Memory B cell (primary cell): ENCODE data around the gene IP6K3.
A peak's percentile ranks its signal among the peaks of the same experiment; 100 is the strongest.

Experiments used
- ATAC-seq: fragments of 150-1000 bp; cut with Tn5 transposase; 2 replicates; pipeline ENCODE4 v1.10.0; 2021; ENCODE audit warnings: low read depth, mild to moderate bottlenecking, moderate library complexity
- DNase-seq, 2 donors: peaks; one replicate each; pipeline ENCODE4 v3.0.0; 2022; ENCODE audit warnings: low spot score in 2 of 2
- H3K27ac Mint-ChIP-seq: one replicate; pipeline ENCODE4 v1.8.0; 2022; ENCODE audit warnings: mild to moderate bottlenecking, moderate library complexity, mixed read lengths
- H3K27me3 Mint-ChIP-seq: one replicate; pipeline ENCODE4 v1.8.0; 2022; ENCODE audit warnings: mixed read lengths
- H3K36me3 Mint-ChIP-seq: one replicate; pipeline ENCODE4 v1.8.0; 2022; ENCODE audit warnings: mild to moderate bottlenecking, mixed read lengths
- H3K4me1 Mint-ChIP-seq: one replicate; pipeline ENCODE4 v1.8.0; 2022; ENCODE audit warnings: mixed read lengths
- H3K4me3 Mint-ChIP-seq: one replicate; pipeline ENCODE4 v1.8.0; 2022; ENCODE audit warnings: mild to moderate bottlenecking, moderate library complexity, mixed read lengths
- H3K9me3 Mint-ChIP-seq: one replicate; pipeline ENCODE4 v1.8.0; 2022; ENCODE audit warnings: mixed read lengths

The IP6K3 gene

GRCh38 chr6:33697845-33698244 is 48.9 kb downstream of the IP6K3 start:
- no peaks in the 10 kb centered on the region for H3K27me3 Mint-ChIP-seq
- H3K4me1 Mint-ChIP-seq: peaks cover 43% of the 10 kb centered on the region
- peak overlapping the region; percentile 29 for H3K4me3 Mint-ChIP-seq
- peak overlapping the region; percentile 89 for H3K27ac Mint-ChIP-seq
- ATAC-seq (no peak), DNase-seq (no peak)
- H3K36me3 Mint-ChIP-seq: no peaks in the 10 kb centered on the region
- H3K9me3 Mint-ChIP-seq: no peaks in the 10 kb centered on the region

- H3K4me3 Mint-ChIP-seq: peak overlapping the region; percentile 66
- no peaks in the 10 kb centered on the region for H3K27me3 Mint-ChIP-seq
- no peaks in the 10 kb centered on the region for H3K9me3 Mint-ChIP-seq
- DNase-seq: peak; percentile 44 to 59
- ATAC-seq: peak; percentile 62
- H3K36me3 Mint-ChIP-seq: peaks cover 6% of the 10 kb centered on the region
- peak overlapping the region; percentile 89 for H3K27ac Mint-ChIP-seq
- H3K4me1 Mint-ChIP-seq: peaks cover 46% of the 10 kb centered on the region
These were observed 49.9 kb downstream of the IP6K3 start for GRCh38 chr6:33696548-33697518.

DNA sequence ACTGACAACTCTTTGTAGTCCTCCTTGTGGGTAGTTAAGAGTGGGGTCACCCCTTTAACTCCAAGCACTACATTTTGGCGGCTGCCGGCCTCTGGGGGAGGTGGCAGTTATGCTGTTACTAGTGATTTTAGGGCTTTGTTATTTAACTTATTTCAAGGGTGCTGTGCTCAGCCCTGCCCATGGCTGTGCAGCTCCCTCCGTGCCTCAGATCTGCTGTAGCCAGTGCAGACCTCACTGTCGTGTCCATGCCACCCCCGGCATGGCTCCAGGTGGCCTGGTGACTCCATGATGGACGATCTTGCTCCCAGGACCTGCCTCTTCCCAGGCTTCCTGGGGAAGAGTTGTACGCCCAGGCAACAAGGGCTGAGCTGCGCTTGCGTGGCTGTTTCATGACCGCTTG is 50.6 kb downstream of the IP6K3 start:
- peaks cover 10% of the 10 kb centered on the region for H3K36me3 Mint-ChIP-seq
- peak overlapping the region; percentile 89 for H3K27ac Mint-ChIP-seq
- H3K4me1 Mint-ChIP-seq: peaks cover 53% of the 10 kb centered on the region
- no peaks in the 10 kb centered on the region for H3K27me3 Mint-ChIP-seq
- ATAC-seq (no peak), DNase-seq (no peak)
- no peaks in the 10 kb centered on the region for H3K9me3 Mint-ChIP-seq
- peak overlapping the region; percentile 66 for H3K4me3 Mint-ChIP-seq

DNA sequence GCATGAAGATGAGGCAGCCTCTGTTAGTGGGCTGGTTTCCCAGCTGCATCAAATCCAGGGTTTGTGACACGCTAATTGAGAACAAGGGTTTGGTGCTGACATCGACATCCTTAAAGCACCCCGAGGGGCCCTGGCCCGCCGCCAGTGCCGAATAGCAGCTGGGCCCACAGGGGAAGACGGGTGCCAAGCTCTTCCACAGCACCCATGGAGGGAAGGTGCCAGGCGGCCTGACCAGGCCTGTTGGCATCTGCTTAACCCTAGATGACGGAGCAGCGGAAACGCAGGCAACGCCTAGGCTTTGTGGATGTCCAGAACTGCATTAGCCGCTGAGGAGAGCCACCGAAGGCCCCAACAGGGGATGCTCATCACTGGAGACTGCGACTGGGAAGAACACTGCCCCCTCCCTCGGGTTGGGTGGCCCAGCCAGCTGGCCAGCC is 51.2 kb downstream of the IP6K3 start:
- Mint-ChIP-seq H3K27me3 (no peaks in the 10 kb centered on the region), H3K36me3 (peaks cover 14% of the 10 kb centered on the region), H3K9me3 (no peaks in the 10 kb centered on the region), H3K4me1 (peaks cover 51% of the 10 kb centered on the region), H3K4me3 (no peak overlapping the region), H3K27ac (peak overlapping the region; percentile 89)
- DNase-seq (no peak), ATAC-seq (no peak)

DNA sequence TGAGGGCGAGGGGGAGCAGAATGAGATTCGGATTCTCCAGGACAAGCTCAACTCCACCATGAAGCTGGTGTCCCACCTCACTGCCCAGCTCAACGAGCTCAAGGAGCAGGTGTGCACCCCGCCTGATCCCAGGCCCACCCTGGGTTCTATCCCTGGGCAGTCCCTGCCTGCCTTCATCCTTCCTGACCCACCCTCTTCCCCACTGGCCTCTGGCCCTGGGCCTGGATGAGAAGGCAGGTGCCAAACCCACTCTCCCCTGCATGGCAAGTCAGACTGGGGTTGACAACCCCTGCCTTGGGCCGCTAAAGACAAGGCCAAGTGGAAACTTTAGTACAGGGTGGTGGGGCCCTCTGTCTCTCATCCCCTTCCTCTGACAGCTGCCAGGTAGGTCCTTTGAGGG is 51.7 kb downstream of the IP6K3 start:
- peaks cover 46% of the 10 kb centered on the region for H3K4me1 Mint-ChIP-seq
- H3K36me3 Mint-ChIP-seq: peaks cover 14% of the 10 kb centered on the region
- H3K27me3 Mint-ChIP-seq: no peaks in the 10 kb centered on the region
- ATAC-seq (no peak), DNase-seq (no peak)
- H3K9me3 Mint-ChIP-seq: no peaks in the 10 kb centered on the region
- peak overlapping the region; percentile 73 for H3K27ac Mint-ChIP-seq
- H3K4me3 Mint-ChIP-seq: no peak overlapping the region

- DNase-seq (no peak), ATAC-seq (no peak)
- Mint-ChIP-seq H3K27me3 (no peaks in the 10 kb centered on the region), H3K4me1 (peaks cover 45% of the 10 kb centered on the region), H3K27ac (peak overlapping the region; percentile 73), H3K4me3 (no peak overlapping the region), H3K36me3 (peaks cover 17% of the 10 kb centered on the region), H3K9me3 (no peaks in the 10 kb centered on the region)
These were observed 52.2 kb downstream of the IP6K3 start for GRCh38 chr6:33694401-33694931.

DNA sequence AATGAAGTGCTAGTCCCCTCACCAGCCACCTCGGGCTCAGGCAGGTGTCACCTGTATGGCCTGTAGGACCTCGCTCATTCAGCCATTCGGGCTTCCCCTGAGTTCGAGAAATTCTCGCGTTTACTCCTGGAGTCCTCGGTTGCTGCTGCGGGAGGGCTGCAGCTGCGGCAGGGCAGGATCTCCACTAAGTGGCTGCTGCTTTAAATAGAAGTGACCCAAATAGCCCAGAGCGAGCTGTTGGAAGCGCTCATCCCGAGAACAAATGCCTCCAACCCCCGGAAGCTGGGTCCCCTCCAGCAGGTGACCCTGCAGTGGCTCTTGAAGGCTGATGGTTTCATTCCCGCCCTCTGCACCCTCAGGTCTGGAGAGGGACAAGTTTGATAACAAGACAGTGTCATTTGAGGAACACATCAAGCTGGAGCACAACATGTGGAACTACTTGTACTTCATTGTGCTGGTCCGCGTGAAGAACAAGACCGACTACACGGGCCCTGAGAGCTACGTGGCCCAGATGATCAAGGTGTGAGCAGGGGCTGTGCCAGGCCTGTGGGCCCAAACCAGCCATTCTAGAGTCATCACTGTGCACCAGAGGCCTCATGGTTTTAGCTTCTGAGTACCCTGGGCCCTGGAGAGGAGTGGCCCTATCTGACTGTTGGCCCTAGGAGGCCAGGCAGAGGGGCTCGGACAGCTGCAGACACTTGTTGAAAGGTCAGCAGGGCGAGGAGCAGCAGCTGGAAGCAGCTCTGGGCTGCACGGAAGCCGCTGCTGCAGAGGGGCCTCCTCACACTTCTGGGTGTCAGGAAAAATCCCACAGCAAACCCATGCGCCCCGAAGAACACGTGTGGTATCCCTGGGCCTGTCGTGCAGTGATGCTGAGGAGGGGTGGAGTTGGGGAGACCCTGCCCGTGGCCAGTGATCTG is 53.3 kb downstream of the IP6K3 start:
- H3K27ac Mint-ChIP-seq: peak overlapping the region; percentile 98
- ATAC-seq (peak; percentile 25), DNase-seq (no peak)
- no peaks in the 10 kb centered on the region for H3K27me3 Mint-ChIP-seq
- peaks cover 37% of the 10 kb centered on the region for H3K4me1 Mint-ChIP-seq
- no peaks in the 10 kb centered on the region for H3K9me3 Mint-ChIP-seq
- H3K36me3 Mint-ChIP-seq: peaks cover 27% of the 10 kb centered on the region
- H3K4me3 Mint-ChIP-seq: no peak overlapping the region

- no peaks in the 10 kb centered on the region for H3K27me3 Mint-ChIP-seq
- DNase-seq (peak; percentile 67 to 69), ATAC-seq (peak; percentile 84)
- H3K4me1 Mint-ChIP-seq: peaks cover 33% of the 10 kb centered on the region
- H3K36me3 Mint-ChIP-seq: peaks cover 28% of the 10 kb centered on the region
- H3K27ac Mint-ChIP-seq: peak overlapping the region; percentile 98
- peak overlapping the region; percentile 33 for H3K4me3 Mint-ChIP-seq
- no peaks in the 10 kb centered on the region for H3K9me3 Mint-ChIP-seq
These were observed 53.9 kb downstream of the IP6K3 start for GRCh38 chr6:33692760-33693158.

- Mint-ChIP-seq H3K4me1 (peaks cover 28% of the 10 kb centered on the region), H3K36me3 (peaks cover 28% of the 10 kb centered on the region), H3K9me3 (no peaks in the 10 kb centered on the region), H3K27ac (peak overlapping the region; percentile 98), H3K4me3 (peak overlapping the region; percentile 33), H3K27me3 (no peaks in the 10 kb centered on the region)
- DNase-seq (no peak), ATAC-seq (no peak)
These were observed 54.5 kb downstream of the IP6K3 start for GRCh38 chr6:33692078-33692759.

GRCh38 chr6:33691456-33692077 is 55.1 kb downstream of the IP6K3 start:
- Mint-ChIP-seq H3K9me3 (no peaks in the 10 kb centered on the region), H3K4me1 (peaks cover 21% of the 10 kb centered on the region), H3K27ac (peak overlapping the region; percentile 31), H3K4me3 (no peak overlapping the region), H3K27me3 (no peaks in the 10 kb centered on the region), H3K36me3 (peaks cover 30% of the 10 kb centered on the region)
- DNase-seq: no peak
- no peak for ATAC-seq

DNA sequence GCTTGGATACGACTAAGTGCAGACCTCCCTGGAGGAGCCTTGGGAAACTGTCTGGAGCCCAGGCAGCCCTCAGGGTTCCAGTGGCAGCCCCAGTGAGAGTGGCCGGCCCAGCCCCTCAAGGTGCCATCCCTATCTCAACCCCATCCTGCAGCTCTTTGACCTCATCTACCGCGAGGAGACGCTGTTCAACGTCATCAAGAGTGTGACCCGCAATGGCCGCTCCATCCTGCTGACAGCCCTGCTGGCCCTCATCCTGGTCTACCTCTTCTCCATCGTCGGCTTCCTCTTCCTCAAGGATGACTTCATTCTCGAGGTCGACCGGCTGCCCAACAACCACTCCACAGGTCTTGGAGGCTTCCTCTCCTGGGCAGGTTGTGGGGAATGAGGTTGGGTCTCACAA is 55.9 kb downstream of the IP6K3 start:
- no peaks in the 10 kb centered on the region for H3K27me3 Mint-ChIP-seq
- DNase-seq (no peak), ATAC-seq (no peak)
- peaks cover 14% of the 10 kb centered on the region for H3K4me1 Mint-ChIP-seq
- no peaks in the 10 kb centered on the region for H3K9me3 Mint-ChIP-seq
- H3K4me3 Mint-ChIP-seq: no peak overlapping the region
- H3K27ac Mint-ChIP-seq: peak overlapping the region; percentile 31
- peaks cover 35% of the 10 kb centered on the region for H3K36me3 Mint-ChIP-seq

- Mint-ChIP-seq H3K4me3 (no peak overlapping the region), H3K36me3 (peaks cover 40% of the 10 kb centered on the region), H3K27me3 (no peaks in the 10 kb centered on the region), H3K4me1 (peaks cover 13% of the 10 kb centered on the region), H3K27ac (peak overlapping the region; percentile 37), H3K9me3 (no peaks in the 10 kb centered on the region)
- ATAC-seq (no peak), DNase-seq (no peak)
These were observed 56.8 kb downstream of the IP6K3 start for GRCh38 chr6:33689879-33690278.

DNA sequence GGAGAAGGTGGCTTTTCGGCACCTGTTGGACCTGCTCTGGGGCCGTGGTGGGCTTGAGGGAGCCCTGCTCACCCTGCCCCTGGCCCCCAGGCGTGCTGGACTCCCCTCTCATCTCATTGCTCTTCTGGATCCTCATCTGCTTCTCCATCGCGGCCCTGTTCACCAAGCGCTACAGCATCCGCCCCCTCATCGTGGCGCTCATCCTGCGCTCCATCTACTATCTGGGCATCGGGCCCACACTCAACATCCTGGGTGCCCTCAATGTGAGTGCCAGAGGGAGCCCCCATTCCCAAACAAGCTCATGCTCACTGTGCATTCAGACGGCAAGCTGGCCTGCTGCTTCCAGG is 57.6 kb downstream of the IP6K3 start:
- DNase-seq: no peak
- no peak for ATAC-seq
- Mint-ChIP-seq H3K4me3 (no peak overlapping the region), H3K27me3 (no peaks in the 10 kb centered on the region), H3K36me3 (peaks cover 44% of the 10 kb centered on the region), H3K27ac (no peak overlapping the region), H3K4me1 (peaks cover 13% of the 10 kb centered on the region), H3K9me3 (no peaks in the 10 kb centered on the region)
